ENCODE data around the gene GPN1.
A peak's percentile ranks its signal among the peaks of the same experiment; 100 is the strongest.

Gene GPN1

DNA sequence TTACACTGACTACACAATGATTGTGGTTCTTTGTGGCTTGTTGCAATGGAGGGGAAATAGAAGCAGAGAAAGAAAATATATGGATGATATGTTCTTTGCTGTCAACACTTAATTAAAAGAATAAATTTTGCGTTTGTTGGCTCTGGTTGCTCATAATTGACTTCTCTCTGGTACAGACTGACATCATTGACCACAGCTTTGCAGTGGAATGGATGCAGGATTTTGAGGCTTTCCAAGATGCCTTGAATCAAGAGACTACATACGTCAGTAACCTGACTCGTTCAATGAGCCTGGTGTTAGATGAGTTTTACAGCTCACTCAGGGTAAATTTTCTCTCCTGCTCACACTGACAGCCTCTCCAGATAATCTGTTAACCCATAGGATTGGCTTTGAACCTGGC lies 9.9 kb downstream of the GPN1 start:
- Histone ChIP-seq H3K4me3 (ENCODE audit: severe bottlenecking) (no peak overlapping the region), H3K36me3 (ENCODE audit: low read depth) (peaks cover 96% of the 10 kb centered on the region), H3K4me1 (ENCODE audit: insufficient read depth, poor library complexity, severe bottlenecking) (peaks cover 16% of the 10 kb centered on the region), H3K9me3 (ENCODE audit: severe bottlenecking) (no peaks in the 10 kb centered on the region), H3K27me3 (ENCODE audit: insufficient read depth, poor library complexity, severe bottlenecking) (no peaks in the 10 kb centered on the region), H3K27ac (ENCODE audit: poor library complexity, severe bottlenecking) (peak overlapping the region; percentile 60)
- no peak for ATAC-seq (ENCODE audit: low read depth)
- DNase-seq (ENCODE audit: low spot score): no peak
- TF ChIP-seq, protein P1, sequence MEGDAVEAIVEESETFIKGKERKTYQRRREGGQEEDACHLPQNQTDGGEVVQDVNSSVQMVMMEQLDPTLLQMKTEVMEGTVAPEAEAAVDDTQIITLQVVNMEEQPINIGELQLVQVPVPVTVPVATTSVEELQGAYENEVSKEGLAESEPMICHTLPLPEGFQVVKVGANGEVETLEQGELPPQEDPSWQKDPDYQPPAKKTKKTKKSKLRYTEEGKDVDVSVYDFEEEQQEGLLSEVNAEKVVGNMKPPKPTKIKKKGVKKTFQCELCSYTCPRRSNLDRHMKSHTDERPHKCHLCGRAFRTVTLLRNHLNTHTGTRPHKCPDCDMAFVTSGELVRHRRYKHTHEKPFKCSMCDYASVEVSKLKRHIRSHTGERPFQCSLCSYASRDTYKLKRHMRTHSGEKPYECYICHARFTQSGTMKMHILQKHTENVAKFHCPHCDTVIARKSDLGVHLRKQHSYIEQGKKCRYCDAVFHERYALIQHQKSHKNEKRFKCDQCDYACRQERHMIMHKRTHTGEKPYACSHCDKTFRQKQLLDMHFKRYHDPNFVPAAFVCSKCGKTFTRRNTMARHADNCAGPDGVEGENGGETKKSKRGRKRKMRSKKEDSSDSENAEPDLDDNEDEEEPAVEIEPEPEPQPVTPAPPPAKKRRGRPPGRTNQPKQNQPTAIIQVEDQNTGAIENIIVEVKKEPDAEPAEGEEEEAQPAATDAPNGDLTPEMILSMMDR (IDR thresholded peaks at IDR 0.05; ENCODE audit: poor library complexity, severe bottlenecking): no peak

DNA sequence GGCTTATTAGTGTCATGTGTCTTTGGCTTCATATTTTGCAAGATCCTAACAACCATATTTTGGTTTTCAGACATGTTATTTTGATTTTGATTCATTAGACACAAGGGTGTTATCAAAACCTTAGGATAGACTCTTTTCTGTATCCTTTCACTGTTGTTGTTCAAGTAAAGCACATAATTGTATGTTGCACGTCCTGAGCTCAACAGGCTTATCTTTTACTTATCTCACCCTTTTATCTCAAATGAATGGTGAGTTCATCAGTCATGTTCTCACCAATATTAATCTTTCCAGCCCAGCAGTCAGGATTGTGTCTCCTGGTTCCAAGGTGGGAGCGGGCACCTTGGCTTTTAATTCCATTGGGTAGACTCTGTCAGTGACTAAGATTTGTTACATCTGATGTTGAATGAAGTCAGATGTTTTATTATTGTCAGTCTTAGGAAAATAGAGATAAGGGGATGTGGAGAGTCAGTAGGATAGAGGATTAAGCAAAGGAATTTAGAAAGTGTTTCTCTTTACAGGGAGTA lies 11.9 kb downstream of the GPN1 start:
- DNase-seq (ENCODE audit: low spot score): no peak
- H3K27me3 ChIP-seq (ENCODE audit: insufficient read depth, poor library complexity, severe bottlenecking): no peaks in the 10 kb centered on the region

DNA sequence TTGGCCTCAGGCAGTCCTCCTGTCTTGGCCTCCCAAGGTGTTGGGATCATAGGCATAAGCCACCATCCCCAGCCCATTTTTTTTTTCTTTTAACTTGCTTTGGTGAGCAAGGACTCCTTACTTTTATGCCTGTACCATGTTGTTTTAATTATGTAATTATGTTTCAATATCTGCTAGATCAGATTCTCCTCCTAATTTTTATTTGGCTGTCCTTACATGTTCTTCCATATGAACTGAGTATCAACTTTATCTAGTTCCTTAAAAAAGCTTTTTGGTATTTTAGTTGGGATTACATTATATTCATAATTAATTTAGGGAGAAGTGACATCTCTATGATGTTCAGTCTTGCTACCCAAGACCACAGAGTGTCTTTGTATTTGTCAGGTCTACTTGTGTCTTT lies 16.3 kb downstream of the GPN1 start:
- no peak for ATAC-seq (ENCODE audit: low read depth)

More for the DNA sequence above, 11.9 kb downstream of the GPN1 start:
- no peaks in the 10 kb centered on the region for H3K9me3 ChIP-seq (ENCODE audit: severe bottlenecking)
- H3K4me1 ChIP-seq (ENCODE audit: insufficient read depth, poor library complexity, severe bottlenecking): peaks cover 16% of the 10 kb centered on the region
- no peak overlapping the region for H3K4me3 ChIP-seq (ENCODE audit: severe bottlenecking)
- no peak overlapping the region for H3K27ac ChIP-seq (ENCODE audit: poor library complexity, severe bottlenecking)
- ATAC-seq (ENCODE audit: low read depth): no peak
- TF ChIP-seq, protein P1 (IDR thresholded peaks at IDR 0.05; ENCODE audit: poor library complexity, severe bottlenecking): no peak
- peaks cover 96% of the 10 kb centered on the region for H3K36me3 ChIP-seq (ENCODE audit: low read depth)

DNA sequence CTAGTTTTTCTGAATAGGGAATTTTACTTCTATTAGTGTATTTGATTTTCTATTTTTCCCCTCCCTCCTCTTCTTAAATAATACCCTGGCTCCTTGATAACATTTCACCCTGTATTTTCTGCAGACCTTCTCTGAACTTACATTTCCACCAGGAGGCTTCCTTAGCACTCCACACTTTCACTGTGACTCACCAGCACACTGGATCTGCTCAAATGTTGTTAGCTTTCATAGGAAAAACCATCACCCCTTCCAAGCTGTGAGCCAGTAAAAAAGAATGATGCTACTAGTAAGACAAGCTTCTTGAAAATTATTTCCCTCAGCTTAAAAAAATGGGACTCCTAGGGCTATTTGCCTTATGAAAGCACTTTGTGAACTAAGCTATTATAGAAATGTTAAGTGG lies 18.4 kb downstream of the GPN1 start:
- no peak overlapping the region for H3K4me3 ChIP-seq (ENCODE audit: severe bottlenecking)
- ATAC-seq (ENCODE audit: low read depth) (no peak), DNase-seq (ENCODE audit: low spot score) (no peak)
- H3K27me3 ChIP-seq (ENCODE audit: insufficient read depth, poor library complexity, severe bottlenecking): no peaks in the 10 kb centered on the region
- peaks cover 97% of the 10 kb centered on the region for H3K36me3 ChIP-seq (ENCODE audit: low read depth)
- TF ChIP-seq, protein P1 (IDR thresholded peaks at IDR 0.05; ENCODE audit: poor library complexity, severe bottlenecking): no peak
- no peaks in the 10 kb centered on the region for H3K9me3 ChIP-seq (ENCODE audit: severe bottlenecking)
- no peak overlapping the region for H3K27ac ChIP-seq (ENCODE audit: poor library complexity, severe bottlenecking)
- peaks cover under 1% of the 10 kb centered on the region for H3K4me1 ChIP-seq (ENCODE audit: insufficient read depth, poor library complexity, severe bottlenecking)

More for the DNA sequence above, 16.3 kb downstream of the GPN1 start:
- no peaks in the 10 kb centered on the region for H3K4me1 ChIP-seq (ENCODE audit: insufficient read depth, poor library complexity, severe bottlenecking)
- TF ChIP-seq, protein P1 (IDR thresholded peaks at IDR 0.05; ENCODE audit: poor library complexity, severe bottlenecking): no peak
- H3K27me3 ChIP-seq (ENCODE audit: insufficient read depth, poor library complexity, severe bottlenecking): no peaks in the 10 kb centered on the region
- DNase-seq (ENCODE audit: low spot score): no peak
- H3K9me3 ChIP-seq (ENCODE audit: severe bottlenecking): no peaks in the 10 kb centered on the region
- peaks cover 93% of the 10 kb centered on the region for H3K36me3 ChIP-seq (ENCODE audit: low read depth)
- no peak overlapping the region for H3K4me3 ChIP-seq (ENCODE audit: severe bottlenecking)
- H3K27ac ChIP-seq (ENCODE audit: poor library complexity, severe bottlenecking): no peak overlapping the region

DNA sequence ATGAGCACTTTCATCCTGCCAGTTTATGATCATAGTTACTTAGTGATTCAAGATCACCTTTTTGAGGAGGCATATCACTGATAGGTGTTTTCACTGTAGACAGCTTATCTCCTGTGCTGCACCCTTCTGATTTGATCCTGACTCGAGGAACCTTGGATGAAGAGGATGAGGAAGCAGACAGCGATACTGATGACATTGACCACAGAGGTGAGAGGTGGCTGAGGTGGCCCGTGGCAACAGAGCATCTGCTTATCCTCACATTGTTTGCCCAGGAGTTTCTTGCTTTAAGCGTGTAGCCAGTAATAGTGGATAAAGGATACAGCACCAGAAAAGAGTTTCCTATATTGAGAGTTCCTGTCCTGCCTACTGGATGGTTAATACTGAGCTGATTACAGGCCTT lies 18.9 kb downstream of the GPN1 start:
- ATAC-seq (ENCODE audit: low read depth): no peak
- no peaks in the 10 kb centered on the region for H3K9me3 ChIP-seq (ENCODE audit: severe bottlenecking)
- no peak overlapping the region for H3K4me3 ChIP-seq (ENCODE audit: severe bottlenecking)
- peaks cover 97% of the 10 kb centered on the region for H3K36me3 ChIP-seq (ENCODE audit: low read depth)
- no peak for DNase-seq (ENCODE audit: low spot score)
- H3K4me1 ChIP-seq (ENCODE audit: insufficient read depth, poor library complexity, severe bottlenecking): peaks cover 5% of the 10 kb centered on the region
- H3K27ac ChIP-seq (ENCODE audit: poor library complexity, severe bottlenecking): no peak overlapping the region
- no peaks in the 10 kb centered on the region for H3K27me3 ChIP-seq (ENCODE audit: insufficient read depth, poor library complexity, severe bottlenecking)
- TF ChIP-seq, protein P1 (IDR thresholded peaks at IDR 0.05; ENCODE audit: poor library complexity, severe bottlenecking): no peak
